ENCODE results near the gene FIBCD1. TPM values are rescaled to one million over a fixed set of nuclear protein-coding genes. Genes with fewer than 3 reads are reported as not detected.

Gene FIBCD1
- total and polyA plus RNA-seq, 2 experiments from 2014 or later: 4.4 to 5.6 TPM

DNA sequence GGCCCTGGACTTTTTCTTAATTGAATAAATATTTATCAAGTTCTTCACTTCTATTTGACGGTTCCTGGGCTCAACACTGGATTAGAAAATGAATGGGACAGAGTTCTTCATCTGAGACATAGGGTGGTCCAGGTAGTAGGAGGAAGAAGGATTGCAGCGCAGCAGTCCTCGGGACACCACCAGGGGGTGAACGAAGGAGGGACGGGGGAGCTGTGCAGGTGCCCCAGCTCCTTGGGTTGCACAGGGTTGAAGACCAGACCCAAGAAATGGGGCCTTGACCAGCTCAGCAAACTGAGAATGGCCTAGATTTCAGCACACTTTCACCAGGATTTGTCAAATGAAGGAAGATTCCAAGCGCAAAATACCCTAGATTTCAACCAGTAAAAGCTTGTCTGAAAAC lies 74.5 kb downstream of the FIBCD1 start:
- H3K36me3 ChIP-seq (ENCODE audit: insufficient read depth): peaks cover 5% of the 10 kb centered on the region; the same call in 1 of the 2 replicates
- TF ChIP-seq JUNB (IDR thresholded peaks at IDR 0.05; ENCODE audit: unreplicated experiment) (no peak), EZH2 (IDR thresholded peaks at IDR 0.05; ENCODE audit: low read depth, unreplicated experiment) (no peak), NANOG (IDR thresholded peaks at IDR 0.05; ENCODE audit: borderline replicate concordance) (no peak), STAT1 (IDR thresholded peaks at IDR 0.05; ENCODE audit: unreplicated experiment) (no peak)
- TF ChIP-seq, protein P1, sequence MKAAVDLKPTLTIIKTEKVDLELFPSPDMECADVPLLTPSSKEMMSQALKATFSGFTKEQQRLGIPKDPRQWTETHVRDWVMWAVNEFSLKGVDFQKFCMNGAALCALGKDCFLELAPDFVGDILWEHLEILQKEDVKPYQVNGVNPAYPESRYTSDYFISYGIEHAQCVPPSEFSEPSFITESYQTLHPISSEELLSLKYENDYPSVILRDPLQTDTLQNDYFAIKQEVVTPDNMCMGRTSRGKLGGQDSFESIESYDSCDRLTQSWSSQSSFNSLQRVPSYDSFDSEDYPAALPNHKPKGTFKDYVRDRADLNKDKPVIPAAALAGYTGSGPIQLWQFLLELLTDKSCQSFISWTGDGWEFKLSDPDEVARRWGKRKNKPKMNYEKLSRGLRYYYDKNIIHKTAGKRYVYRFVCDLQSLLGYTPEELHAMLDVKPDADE (IDR thresholded peaks at IDR 0.05): no peak
- H3K27me3 Mint-ChIP-seq (ENCODE audit: insufficient read depth, low read depth, poor library complexity): no peaks in the 10 kb centered on the region
- ATAC-seq: no peak
- no peak for DNase-seq (ENCODE audit: low spot score)
- no peak overlapping the region for H3K4me3 ChIP-seq
- H2AFZ ChIP-seq: no peak overlapping the region
- no peak overlapping the region for H3K4me3 Mint-ChIP-seq
- H4K20me1 ChIP-seq (replicated peaks; ENCODE audit: insufficient read depth): peaks cover 5% of the 10 kb centered on the region
- H3K9me2 ChIP-seq (ENCODE audit: insufficient read depth): no peaks in the 10 kb centered on the region
- H3K4me1 ChIP-seq (ENCODE audit: insufficient read depth): no peaks in the 10 kb centered on the region
- H3F3A ChIP-seq (replicated peaks; ENCODE audit: low read depth): peaks cover 15% of the 10 kb centered on the region
- H3K36me3 Mint-ChIP-seq (ENCODE audit: low read depth): peaks cover 26% of the 10 kb centered on the region; the same call in 2 of the 3 replicates
- no peak overlapping the region for H3K27ac Mint-ChIP-seq
- peaks cover 71% of the 10 kb centered on the region for H3K79me2 ChIP-seq (replicated peaks; ENCODE audit: insufficient read depth)
- H3K4me1 Mint-ChIP-seq: peaks cover 9% of the 10 kb centered on the region
- no peak overlapping the region for H3K4me2 ChIP-seq
- H3K9me3 Mint-ChIP-seq: no peaks in the 10 kb centered on the region
- no peak overlapping the region for H3K27ac ChIP-seq (ENCODE audit: low read depth)
- no peaks in the 10 kb centered on the region for H3K27me3 ChIP-seq (ENCODE audit: insufficient read depth)

DNA sequence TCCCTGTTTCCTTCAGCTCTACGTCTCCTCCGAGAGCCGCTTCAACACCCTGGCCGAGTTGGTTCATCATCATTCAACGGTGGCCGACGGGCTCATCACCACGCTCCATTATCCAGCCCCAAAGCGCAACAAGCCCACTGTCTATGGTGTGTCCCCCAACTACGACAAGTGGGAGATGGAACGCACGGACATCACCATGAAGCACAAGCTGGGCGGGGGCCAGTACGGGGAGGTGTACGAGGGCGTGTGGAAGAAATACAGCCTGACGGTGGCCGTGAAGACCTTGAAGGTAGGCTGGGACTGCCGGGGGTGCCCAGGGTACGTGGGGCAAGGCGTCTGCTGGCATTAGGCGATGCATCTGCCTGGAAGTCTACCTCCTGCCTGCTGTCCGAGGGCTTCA lies 76.3 kb downstream of the FIBCD1 start:
- Histone ChIP-seq H3K27ac (ENCODE audit: low read depth) (peak overlapping the region; percentile 29; the same call in 1 of the 2 replicates), H3K9me2 (ENCODE audit: insufficient read depth) (no peaks in the 10 kb centered on the region), H3K27me3 (ENCODE audit: insufficient read depth) (no peaks in the 10 kb centered on the region), H2AFZ (no peak overlapping the region), H3F3A (replicated peaks; ENCODE audit: low read depth) (peaks cover 15% of the 10 kb centered on the region), H3K4me1 (ENCODE audit: insufficient read depth) (no peaks in the 10 kb centered on the region), H3K4me2 (no peak overlapping the region), H3K36me3 (ENCODE audit: insufficient read depth) (peaks cover 7% of the 10 kb centered on the region; the same call in 1 of the 2 replicates), H3K4me3 (no peak overlapping the region), H4K20me1 (replicated peaks; ENCODE audit: insufficient read depth) (peaks cover 21% of the 10 kb centered on the region), H3K79me2 (replicated peaks; ENCODE audit: insufficient read depth) (peaks cover 67% of the 10 kb centered on the region)
- ATAC-seq (no peak), DNase-seq (ENCODE audit: low spot score) (no peak)
- no peak for TF ChIP-seq STAT1 (IDR thresholded peaks at IDR 0.05; ENCODE audit: unreplicated experiment)
- TF ChIP-seq ZNF114 (CRISPR knock-in tag; IDR thresholded peaks at IDR 0.05): no peak
- TF ChIP-seq, protein P2, sequence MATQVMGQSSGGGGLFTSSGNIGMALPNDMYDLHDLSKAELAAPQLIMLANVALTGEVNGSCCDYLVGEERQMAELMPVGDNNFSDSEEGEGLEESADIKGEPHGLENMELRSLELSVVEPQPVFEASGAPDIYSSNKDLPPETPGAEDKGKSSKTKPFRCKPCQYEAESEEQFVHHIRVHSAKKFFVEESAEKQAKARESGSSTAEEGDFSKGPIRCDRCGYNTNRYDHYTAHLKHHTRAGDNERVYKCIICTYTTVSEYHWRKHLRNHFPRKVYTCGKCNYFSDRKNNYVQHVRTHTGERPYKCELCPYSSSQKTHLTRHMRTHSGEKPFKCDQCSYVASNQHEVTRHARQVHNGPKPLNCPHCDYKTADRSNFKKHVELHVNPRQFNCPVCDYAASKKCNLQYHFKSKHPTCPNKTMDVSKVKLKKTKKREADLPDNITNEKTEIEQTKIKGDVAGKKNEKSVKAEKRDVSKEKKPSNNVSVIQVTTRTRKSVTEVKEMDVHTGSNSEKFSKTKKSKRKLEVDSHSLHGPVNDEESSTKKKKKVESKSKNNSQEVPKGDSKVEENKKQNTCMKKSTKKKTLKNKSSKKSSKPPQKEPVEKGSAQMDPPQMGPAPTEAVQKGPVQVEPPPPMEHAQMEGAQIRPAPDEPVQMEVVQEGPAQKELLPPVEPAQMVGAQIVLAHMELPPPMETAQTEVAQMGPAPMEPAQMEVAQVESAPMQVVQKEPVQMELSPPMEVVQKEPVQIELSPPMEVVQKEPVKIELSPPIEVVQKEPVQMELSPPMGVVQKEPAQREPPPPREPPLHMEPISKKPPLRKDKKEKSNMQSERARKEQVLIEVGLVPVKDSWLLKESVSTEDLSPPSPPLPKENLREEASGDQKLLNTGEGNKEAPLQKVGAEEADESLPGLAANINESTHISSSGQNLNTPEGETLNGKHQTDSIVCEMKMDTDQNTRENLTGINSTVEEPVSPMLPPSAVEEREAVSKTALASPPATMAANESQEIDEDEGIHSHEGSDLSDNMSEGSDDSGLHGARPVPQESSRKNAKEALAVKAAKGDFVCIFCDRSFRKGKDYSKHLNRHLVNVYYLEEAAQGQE (IDR thresholded peaks at IDR 0.05; ENCODE audit: unreplicated experiment): no peak
- TF ChIP-seq, protein P3, sequence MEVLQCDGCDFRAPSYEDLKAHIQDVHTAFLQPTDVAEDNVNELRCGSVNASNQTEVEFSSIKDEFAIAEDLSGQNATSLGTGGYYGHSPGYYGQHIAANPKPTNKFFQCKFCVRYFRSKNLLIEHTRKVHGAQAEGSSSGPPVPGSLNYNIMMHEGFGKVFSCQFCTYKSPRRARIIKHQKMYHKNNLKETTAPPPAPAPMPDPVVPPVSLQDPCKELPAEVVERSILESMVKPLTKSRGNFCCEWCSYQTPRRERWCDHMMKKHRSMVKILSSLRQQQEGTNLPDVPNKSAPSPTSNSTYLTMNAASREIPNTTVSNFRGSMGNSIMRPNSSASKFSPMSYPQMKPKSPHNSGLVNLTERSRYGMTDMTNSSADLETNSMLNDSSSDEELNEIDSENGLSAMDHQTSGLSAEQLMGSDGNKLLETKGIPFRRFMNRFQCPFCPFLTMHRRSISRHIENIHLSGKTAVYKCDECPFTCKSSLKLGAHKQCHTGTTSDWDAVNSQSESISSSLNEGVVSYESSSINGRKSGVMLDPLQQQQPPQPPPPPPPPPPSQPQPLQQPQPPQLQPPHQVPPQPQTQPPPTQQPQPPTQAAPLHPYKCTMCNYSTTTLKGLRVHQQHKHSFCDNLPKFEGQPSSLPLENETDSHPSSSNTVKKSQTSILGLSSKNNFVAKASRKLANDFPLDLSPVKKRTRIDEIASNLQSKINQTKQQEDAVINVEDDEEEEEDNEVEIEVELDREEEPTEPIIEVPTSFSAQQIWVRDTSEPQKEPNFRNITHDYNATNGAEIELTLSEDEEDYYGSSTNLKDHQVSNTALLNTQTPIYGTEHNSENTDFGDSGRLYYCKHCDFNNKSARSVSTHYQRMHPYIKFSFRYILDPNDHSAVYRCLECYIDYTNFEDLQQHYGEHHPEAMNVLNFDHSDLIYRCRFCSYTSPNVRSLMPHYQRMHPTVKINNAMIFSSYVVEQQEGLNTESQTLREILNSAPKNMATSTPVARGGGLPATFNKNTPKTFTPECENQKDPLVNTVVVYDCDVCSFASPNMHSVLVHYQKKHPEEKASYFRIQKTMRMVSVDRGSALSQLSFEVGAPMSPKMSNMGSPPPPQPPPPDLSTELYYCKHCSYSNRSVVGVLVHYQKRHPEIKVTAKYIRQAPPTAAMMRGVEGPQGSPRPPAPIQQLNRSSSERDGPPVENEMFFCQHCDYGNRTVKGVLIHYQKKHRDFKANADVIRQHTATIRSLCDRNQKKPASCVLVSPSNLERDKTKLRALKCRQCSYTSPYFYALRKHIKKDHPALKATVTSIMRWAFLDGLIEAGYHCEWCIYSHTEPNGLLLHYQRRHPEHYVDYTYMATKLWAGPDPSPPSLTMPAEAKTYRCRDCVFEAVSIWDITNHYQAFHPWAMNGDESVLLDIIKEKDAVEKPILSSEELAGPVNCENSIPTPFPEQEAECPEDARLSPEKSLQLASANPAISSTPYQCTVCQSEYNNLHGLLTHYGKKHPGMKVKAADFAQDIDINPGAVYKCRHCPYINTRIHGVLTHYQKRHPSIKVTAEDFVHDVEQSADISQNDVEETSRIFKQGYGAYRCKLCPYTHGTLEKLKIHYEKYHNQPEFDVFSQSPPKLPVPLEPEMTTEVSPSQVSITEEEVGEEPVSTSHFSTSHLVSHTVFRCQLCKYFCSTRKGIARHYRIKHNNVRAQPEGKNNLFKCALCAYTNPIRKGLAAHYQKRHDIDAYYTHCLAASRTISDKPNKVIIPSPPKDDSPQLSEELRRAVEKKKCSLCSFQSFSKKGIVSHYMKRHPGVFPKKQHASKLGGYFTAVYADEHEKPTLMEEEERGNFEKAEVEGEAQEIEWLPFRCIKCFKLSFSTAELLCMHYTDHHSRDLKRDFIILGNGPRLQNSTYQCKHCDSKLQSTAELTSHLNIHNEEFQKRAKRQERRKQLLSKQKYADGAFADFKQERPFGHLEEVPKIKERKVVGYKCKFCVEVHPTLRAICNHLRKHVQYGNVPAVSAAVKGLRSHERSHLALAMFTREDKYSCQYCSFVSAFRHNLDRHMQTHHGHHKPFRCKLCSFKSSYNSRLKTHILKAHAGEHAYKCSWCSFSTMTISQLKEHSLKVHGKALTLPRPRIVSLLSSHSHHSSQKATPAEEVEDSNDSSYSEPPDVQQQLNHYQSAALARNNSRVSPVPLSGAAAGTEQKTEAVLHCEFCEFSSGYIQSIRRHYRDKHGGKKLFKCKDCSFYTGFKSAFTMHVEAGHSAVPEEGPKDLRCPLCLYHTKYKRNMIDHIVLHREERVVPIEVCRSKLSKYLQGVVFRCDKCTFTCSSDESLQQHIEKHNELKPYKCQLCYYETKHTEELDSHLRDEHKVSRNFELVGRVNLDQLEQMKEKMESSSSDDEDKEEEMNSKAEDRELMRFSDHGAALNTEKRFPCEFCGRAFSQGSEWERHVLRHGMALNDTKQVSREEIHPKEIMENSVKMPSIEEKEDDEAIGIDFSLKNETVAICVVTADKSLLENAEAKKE (CRISPR knock-in tag; IDR thresholded peaks at IDR 0.05): no peak
- no peak for TF ChIP-seq NANOG (IDR thresholded peaks at IDR 0.05; ENCODE audit: borderline replicate concordance)
- no peak for TF ChIP-seq CREB1 (CRISPR knock-in tag; IDR thresholded peaks at IDR 0.05; ENCODE audit: low read depth)
- no peak for TF ChIP-seq POLR2AphosphoS5 (IDR thresholded peaks at IDR 0.05; ENCODE audit: low read depth)
- Mint-ChIP-seq H3K36me3 (ENCODE audit: low read depth) (peaks cover 19% of the 10 kb centered on the region; the same call in 2 of the 3 replicates), H3K4me3 (no peak overlapping the region), H3K4me1 (peaks cover 18% of the 10 kb centered on the region), H3K27me3 (ENCODE audit: insufficient read depth, low read depth, poor library complexity) (peaks cover 1% of the 10 kb centered on the region), H3K9me3 (no peaks in the 10 kb centered on the region), H3K27ac (peak overlapping the region; percentile 1; the same call in 1 of the 2 replicates)

Data from GM23338 (cell line).